GM21825 (cell line): Measurements from ENCODE around the gene DIABLO.

ENCODE experiments used
- ATAC-seq: cut with Tn5 transposase; IDR thresholded peaks from one replicate; pipeline ENCODE4 v1.9.1; 2021; ENCODE audit warnings: mild to moderate bottlenecking, moderate library complexity; ENCODE audit not compliant: unreplicated experiment

DIABLO gene

GRCh38 chr12:122159882-122160281, 66.0 kb downstream of the DIABLO start:
- ATAC-seq, result no peak

DNA sequence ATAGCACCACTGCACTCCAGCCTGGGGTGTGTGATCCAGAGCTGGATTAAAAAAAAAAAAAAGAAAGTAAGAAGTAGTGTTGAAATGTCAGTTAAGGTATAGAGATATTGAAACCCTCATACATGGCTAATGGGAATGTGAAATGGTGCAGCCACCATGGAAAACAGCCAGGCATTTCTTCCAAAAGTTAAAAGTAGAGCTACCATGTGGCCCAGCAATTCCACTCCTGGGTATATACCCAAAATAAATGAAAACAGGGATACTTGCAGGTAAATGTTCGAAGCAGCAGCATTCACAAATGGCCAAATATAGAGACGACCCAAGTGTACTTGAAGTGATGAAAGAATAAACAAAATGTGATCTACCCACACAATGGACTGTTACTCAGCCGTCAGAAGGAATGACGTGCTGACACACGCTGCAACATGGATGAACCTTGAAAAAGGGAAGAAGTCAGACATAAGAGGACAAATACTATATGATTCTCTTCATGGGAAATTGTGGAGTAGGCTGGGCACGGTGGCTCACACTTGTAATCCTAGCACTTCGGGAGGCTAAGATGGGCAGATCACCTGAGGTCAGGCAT, 67.1 kb downstream of the DIABLO start:
- no peak for ATAC-seq
